Esophagus mucosa (tissue), 1 donor: ENCODE measurements around the gene NMNAT2. TPM values are rescaled to one million over a fixed set of nuclear protein-coding genes. Genes with fewer than 3 reads are reported as not detected.

Experiments
- ATAC-seq: fragments of 200-7000 bp; cut with Tn5 transposase; one replicate; pipeline ENCODE4 v1.9.1; 2020
- total RNA-seq: library from RNA; stranded (reverse); gene quantifications from one replicate; pipeline ENCODE4 v1.2.4, GENCODE V29; 2023
- donor health status: DM: yes; HTN: yes; CAD: no.

The NMNAT2 gene
- total RNA-seq, 1 donor from 2014 or later: 0.04 TPM

DNA sequence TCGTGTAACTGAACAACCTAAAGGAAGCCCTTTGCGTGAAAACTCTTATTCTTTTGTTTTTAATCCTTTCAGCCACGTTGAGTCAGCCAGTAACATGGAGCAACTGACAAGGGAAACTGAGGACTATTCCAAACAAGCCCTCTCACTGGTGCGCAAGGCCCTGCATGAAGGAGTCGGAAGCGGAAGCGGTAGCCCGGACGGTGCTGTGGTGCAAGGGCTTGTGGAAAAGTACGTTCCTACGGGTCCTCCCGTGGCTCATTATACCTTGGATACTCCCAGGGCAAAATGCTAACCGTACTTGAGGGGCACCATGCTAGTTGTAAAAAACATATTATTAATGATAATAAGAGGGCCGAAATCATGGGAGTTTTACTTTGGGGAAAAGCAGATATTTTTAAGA, 182.7 kb downstream of the NMNAT2 start:
- ATAC-seq: no peak

DNA sequence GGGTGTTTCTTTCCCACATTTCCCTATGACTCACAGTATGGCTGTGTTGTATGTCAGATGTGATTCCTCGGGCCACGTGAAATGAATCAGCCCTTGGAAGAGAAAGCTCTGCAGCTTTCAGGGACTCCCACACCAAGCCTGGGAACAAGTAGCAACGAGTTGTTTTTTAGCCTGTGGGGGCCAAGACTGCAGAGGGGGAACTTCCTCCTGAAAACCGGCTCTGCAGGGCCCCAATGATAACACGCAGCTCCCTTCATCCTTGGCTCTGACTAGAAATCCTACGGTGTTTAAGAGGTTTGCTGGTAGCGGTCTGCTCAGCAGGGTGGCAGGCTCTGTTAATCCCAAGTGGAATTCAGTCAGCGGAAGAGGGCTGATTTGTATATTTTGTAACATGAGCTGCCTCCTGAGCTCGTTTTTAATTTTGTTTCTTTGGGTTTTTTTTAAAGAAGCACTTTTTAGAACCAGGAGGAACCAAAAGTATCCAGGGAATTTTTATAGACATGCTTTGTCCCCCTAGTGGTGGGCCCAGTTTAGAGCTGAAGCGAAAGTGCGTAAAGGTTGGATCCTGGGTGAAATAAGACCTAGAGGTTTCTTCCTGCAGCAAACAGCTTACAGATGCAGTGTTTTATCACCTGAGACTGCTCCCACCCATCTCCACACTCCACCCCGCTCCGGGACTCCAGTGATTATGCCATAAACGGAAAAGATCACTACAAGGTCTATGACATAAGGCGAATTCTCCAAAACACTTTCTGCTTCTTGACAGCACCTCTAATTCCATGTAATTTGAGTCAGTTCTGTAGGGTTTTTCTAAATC, 183.3 kb downstream of the NMNAT2 start:
- ATAC-seq: peak; percentile 93

DNA sequence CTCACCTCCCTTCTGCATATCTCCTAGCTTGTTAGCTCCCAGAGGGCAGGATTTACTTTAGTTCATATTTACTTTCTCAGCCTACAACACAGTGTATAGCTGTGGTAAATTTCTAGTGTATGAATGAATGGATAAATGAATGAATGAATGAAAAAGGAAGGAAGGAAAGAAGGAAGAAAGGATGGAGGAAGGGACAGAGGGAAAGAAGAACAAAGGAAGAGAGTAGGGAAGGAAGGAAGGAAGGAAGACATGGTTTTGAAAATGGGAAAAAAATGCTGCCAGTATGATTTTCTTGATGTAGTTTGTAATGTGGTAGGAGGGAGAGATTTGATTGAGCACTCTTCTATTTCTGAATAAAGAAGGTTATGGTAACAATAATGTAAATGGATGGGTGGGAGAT, 185.1 kb downstream of the NMNAT2 start:
- no peak for ATAC-seq

DNA sequence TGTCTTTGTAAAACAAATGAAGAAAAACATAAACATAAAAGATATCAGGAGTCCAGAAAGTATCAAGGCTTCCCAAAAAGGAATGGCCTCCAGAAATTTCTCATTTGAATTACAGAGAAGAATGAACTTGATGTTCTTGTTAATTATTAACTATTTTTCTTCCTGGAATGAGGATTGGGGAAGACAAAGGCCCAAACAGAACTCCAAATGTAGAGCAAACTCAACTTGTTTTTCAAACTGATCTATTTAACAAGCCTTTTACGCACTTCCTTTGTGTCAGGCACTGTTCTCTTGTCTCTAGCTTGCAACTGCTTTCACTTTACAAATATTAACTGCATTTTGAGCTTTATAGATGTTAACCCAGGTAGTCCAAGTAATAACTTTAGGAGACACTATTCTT, 186.6 kb downstream of the NMNAT2 start:
- ATAC-seq: no peak

DNA sequence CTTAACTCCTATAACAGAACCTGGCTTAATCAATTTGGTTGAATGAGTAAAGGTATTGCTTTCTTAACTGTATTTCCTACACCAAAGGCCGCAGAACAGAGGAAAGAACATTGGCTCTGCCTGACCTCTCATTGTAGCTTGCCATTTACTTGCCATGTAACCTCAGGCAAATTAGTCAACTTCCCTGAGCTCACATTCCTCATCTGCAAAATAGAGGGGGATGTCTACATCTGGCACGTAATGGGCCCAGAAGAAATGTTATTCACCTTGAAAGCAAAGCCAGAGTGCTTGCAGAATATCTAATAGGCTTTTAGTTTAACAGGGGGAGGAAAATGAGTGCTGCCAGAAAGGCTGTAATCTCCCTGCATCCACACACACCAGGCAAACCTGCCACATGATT, 187.8 kb downstream of the NMNAT2 start:
- ATAC-seq: no peak

DNA sequence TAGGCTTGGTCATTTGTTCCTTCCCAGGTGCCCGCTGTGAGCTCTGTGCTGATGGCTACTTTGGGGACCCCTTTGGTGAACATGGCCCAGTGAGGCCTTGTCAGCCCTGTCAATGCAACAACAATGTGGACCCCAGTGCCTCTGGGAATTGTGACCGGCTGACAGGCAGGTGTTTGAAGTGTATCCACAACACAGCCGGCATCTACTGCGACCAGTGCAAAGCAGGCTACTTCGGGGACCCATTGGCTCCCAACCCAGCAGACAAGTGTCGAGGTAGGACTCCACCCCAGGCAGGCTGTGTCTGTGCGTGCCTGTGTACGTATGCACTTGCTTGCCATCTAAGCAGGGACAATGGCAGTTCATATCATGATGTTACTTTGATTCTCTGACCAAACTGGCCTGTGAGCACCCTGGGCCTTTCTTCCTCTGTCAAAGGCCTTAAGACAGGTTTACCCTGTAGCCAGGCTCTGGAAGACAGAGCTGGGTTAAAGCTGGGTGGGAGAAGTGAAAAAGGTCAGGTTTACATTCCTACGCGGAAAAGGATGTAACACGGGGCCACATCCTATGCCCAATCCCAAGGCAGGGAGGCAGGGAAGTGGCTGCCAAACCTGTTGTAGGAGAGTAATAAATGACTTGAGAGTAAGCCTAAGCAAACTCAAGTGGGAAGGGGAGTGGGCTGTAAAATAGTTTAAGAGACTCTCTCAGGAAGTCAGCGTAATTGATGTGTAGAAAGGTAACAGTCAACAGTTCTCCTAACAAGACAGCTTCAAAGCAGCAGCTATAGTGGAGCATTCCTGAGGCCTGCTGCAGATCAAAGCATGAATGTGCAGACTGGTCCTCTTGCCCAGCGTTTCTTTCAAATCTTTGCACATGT, 189.6 kb downstream of the NMNAT2 start:
- peak; percentile 21 for ATAC-seq

DNA sequence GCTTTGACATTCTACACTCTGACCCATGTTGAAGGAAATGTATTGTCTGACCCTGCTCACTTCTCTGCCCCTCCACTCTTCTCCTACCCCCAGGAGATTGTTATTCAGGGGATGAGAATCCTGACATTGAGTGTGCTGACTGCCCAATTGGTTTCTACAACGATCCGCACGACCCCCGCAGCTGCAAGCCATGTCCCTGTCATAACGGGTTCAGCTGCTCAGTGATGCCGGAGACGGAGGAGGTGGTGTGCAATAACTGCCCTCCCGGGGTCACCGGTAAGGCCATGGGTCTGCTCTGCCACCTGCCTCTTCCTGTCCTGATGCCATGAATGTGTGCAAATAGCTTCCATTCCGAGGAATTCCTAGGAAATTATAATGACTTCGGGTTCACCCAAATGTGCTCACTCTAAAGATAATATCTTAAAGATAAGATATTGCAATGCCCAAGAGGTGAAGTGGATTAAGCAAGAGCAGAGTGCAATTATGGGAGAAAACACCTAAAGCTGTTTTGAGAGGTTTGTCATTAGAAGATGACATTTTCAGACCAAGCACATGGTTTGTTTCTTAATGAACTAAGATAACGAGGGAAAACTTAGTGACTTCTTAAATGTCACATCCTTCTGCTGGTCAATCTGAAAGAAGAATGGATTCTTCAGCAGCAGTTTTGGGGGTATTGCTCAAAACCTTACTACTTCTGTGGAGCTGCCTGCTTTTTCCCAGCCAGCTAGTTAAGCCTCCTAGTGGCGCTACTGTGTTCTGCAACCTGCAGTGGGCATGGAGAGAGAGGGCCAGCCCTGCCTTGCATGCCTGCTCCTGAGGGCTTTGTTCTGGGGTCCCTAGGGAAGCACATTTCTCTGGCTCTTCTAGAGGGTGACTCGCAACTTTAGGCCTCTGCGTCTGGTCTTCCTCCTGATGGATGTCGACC, 190.5 kb downstream of the NMNAT2 start:
- peak; percentile 56 for ATAC-seq

DNA sequence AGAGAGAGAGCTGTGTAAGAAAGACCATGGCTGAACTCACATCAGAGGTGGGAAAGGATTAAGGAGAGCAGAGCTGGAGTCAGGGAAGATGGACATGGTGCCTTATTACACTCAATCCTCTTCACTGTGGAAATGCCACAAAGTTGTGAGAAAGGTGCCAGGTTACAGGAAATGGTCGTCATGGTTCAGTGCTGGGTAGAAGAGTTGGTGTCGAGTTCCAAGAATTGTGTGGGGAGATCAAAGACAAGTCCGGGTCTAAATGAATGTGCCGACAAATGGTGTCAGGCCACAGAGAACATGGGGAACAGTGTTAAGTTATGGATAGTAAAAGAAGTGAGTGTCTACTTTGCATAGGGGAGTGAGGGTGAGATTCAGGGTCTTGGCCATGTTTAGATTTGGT, 191.2 kb downstream of the NMNAT2 start:
- no peak for ATAC-seq

DNA sequence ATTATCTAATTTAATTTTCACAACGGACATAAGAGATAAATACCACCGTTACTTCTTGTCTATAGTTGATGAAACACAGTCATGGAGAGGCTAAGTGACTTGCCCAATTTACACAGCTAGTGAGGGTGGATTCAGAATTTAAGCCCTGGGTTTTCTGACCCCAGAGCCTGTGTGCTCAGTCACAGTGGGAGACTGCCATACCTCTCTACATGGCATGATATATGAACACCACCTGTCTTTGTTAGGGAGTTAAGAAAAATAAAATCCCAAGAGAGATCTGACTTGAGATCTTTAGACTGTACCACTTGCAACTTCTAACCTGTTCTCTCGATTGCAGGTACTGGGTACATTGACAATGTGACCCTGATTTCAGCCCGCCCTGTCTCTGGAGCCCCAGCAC, 191.8 kb downstream of the NMNAT2 start:
- no peak for ATAC-seq

DNA sequence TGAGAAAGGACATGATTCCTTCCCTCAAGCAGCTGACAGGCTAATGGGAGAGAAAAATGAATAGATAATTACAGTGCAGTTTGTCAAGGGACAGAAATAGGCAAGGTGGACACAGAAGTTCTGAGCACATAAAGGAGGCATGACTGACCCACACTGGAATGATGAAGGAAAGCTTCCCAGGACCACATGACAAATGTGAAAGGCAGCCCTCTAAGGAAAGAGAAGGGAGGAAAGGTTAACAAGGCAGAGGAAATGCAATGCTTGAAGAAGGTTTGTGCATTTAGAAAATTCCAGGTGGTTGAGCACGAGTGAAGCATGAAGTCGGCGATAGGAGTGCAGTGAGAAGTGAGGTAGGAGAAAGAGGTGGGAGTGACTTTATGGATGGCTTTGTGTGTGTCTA, 194.7 kb downstream of the NMNAT2 start:
- no peak for ATAC-seq

DNA sequence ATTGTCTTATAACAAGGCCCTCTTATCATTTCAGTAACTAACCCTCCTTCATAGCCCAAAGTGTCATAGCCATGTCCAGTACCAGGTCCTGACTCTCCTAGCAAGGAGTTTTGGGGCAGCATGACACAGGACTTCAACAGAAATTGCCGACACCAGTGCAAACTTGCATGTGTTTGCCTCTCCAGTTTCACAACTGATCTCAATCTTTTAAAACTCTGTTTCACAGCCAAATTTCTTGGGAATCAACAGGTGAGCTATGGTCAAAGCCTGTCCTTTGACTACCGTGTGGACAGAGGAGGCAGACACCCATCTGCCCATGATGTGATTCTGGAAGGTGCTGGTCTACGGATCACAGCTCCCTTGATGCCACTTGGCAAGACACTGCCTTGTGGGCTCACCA, 195.3 kb downstream of the NMNAT2 start:
- ATAC-seq: no peak

DNA sequence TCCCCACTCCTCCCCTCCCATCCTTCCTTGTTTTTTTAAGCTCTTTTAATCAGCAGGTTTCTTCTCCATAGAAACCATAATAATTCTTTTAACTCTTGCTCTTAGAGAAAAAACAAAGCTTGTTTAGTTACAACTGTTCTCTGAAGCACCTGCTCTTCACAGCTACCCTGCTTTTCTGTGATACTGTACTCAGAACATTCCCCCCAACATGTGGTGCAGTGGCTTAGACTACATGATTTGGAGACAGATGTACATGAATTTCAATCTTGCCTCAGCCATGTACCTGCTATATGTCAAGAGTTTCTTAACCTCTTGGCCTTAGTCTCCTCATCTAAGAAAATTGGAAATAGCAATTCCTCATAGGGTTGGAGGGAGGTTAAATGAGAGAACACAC, 198.6 kb downstream of the NMNAT2 start:
- ATAC-seq: no peak

DNA sequence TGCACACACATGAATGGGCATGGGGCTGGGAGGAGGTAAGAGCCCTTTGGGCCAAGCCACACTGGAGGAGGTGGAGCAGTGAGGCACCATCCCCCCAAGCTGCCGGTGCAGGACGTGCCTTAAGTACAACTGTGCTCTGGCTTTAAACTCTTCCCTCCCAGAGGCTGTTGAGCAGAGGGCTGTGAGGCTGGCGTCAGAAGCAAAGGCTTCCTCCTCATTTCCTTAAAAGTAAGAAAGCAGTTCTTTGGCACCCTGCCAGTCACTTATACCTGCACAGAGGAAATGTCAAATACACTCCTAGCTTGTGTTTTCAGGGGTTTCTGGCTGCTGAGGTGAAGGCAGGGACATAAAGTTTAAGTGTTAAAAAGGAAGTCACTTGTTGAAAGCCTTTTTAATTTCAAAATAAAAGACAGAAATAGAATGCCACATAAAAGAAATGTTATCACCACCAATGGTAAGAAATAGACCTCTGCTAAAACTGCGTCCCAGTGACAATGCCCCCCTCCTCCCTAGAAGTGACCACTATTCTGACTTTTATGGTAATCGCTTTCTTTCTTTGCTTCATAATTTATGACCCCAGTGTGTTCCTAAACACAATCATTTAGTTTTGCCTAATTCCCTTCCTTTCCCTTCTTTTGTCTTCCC, 199.1 kb downstream of the NMNAT2 start:
- ATAC-seq: peak; percentile 83

DNA sequence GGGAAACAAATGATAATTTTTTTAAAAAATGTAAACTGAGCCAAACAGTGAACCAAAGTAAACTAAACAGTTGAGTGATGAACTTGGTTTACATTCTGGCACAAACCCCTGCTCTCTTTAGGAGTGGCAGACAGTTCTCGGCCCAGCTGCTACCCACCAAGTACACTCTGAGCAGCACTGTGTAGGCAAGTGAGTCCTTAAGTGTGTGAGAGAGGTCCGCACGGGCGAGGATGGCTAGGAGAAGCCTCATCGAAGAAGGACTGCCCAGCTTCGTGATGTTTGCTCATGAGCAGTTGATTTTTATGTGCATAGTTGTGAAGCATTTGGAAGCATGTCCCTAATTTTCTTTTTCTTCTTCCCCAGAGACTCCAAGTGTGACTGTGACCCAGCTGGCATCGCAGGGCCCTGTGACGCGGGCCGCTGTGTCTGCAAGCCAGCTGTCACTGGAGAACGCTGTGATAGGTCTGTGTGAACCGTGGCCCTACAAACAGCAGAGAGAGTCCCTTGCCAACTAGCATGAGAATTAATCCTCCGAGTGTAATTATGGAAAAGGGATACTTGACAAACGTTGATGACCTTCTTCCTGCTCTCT, 200.1 kb downstream of the NMNAT2 start:
- no peak for ATAC-seq

DNA sequence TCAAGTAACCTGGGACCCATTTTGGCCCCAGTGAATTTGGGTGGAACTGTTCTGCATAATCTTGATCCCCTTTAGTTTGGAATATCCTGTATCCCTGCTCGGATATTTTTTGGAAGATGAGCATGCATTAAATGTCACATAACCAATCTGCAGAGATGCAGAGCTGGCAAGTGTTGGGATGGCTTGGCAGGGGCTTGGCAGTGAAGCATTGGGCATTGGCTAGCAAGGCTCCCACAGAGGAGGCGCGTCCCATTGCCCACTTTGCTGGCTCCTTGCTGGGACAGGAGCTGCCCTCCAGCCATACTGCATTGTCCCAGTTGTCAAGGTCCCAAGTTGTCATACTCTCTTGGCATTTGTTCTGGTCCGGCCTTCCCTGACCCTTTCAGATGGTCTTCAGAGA, 202.2 kb downstream of the NMNAT2 start:
- no peak for ATAC-seq

DNA sequence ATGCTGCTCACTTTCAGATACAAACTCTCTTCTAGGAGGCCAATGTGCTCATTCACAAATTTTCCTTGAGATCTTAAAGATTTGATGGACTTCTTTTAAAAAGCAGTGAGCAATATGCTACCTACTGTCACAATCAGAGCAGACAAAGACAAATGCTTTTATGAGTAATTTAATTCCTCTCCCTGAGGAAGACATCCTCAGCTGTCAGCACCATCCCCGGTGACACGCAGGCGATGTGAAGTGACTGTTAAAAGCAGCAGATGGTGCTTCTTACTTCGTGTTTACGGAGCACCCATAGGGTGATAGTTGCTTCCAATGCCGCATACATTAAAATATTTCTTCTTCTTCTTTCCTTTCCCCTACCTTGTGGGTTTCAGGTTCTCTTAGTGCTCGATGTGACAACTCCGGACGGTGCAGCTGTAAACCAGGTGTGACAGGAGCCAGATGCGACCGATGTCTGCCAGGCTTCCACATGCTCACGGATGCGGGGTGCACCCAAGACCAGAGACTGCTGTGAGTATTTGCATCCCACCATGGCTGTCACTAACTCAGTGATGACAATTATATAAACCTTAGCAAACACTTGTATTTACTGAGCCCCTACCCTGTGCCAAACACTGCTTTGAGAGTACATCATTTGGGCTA, 203.0 kb downstream of the NMNAT2 start:
- no peak for ATAC-seq

DNA sequence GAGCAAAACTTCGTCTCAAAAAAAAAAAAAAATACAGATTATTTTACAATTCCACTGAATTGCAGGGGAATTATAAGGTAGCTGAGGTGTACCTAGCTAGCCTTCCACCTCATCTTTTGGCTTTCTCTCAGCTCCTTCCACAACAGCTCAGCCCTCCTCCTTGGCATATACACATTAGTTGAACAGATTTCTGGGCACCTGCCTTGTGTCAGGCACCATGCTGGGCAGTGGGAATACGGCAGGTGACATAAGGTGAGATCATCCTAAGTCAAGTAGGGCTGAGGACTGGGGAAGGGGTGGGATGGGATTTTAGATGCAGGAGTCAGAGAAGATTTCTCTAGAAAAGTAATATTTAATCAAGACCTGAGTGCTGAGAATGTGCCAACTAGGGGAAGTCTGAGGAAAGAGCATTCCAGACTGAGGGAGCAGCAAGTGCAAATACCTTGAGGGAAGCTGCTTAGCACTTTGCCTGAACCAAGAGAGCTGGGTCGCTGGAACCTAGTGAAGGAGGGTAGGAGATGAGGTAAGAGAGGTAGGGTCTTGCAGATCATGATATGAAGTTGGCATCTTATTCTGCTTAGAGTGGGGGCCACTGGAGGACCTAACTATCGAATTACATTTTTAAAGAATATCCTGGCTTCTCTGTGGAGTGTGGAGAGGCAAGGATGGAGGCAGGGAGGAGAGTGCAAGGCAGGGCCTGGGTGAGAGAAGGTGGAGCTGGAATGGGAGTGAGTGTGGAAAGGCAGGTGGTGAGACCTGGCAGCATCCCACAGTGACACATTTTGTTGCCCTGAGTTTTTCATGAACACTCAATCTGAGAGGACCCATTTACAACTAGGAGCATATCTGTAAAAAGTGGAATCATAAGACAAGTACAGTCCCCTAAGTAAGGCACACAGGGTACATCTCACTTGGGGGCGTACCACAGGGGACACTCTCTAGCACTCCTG, 203.9 kb downstream of the NMNAT2 start:
- no peak for ATAC-seq

DNA sequence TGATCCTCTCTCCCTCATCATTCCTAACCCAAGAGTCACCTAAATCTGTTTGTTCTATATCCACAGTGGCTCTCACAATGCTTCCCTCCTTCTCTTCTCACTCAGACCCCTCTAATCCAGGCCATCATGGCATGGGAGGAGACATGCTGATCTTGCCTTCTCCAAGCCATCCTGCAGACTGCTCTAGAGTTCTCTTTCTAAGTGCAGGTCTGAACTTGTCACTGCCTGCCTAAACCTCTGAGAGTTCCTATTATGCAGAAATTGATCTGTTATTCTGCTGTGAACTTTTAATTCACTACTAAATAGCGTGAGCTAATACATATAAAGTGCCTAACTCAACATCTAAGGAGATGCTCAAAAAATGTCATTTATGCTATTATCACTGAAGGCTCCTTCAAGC, 205.3 kb downstream of the NMNAT2 start:
- ATAC-seq: peak; percentile 43

DNA sequence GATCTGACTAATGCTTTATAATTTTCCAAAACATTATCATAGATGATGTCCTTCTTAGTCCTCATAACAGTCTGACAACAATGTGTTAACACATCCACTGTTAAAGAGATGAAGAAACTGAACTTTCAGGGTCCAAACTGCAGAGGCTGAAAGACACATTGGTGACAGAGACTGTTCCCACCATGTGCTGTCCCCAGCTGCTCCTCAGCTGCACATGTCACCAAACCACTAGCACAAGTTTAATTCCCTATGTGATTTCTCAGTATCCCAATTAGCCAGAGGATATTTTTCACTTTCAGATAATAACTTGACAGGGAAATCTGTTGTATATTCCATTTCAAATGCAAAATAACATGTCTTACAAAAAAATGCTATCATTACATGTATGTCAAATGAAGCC, 207.5 kb downstream of the NMNAT2 start:
- ATAC-seq: no peak

DNA sequence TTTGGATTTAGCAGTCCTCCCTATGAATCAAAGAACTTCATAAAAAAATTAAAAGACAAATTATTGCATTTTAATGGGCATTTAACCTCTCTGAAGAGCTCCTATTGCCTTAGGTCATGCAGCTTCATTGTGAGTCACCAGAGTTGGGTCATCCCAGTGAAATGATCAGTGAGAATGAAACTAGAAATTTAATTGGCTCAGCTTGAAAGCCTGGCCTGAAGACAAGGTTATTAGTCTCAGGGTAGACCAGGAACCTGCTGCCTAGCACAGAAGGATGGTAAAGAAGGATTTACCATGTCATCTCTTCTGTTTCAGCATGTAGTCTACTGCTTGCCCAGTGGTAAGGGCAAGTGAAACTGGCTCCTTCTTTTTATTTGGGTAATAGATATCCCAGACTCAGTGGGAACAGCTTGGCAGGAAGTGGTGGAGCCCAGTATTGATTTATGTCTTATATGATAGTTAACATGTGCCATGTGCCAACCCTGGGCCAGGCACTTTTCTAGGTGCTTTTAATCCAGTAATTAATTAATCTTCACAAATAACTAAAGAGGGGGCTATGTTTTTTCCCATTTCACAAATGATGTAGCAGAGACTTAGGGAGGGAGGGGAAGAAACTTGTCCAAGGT, 208.5 kb downstream of the NMNAT2 start:
- peak; percentile 89 for ATAC-seq
